Right lobe of liver (tissue), 4 donors: ENCODE measurements around the gene PDE9A.

Source experiments
- CTCF ChIP-seq, 4 donors: fragments of 200-600 bp in 3 of 4; fragments of 450-650 bp in 1 of 4; IDR thresholded peaks; one replicate each; pipeline versions ENCODE4 v1.5.1 to v1.8.0; 2016 to 2022; ENCODE audit warnings: antibody characterized with exemption in 4 of 4, mild to moderate bottlenecking in 2 of 4
- POLR2A ChIP-seq: fragments of 450-650 bp; IDR thresholded peaks from one replicate; pipeline ENCODE4 v1.6.1; 2017; ENCODE audit warnings: antibody characterized with exemption, mild to moderate bottlenecking
- donor health status: DM: no; HTN: no; CAD: no.
- donor health status: DM: no; HTN: no; CAD: no.
- donor health status: DM: no; HTN: yes; CAD: no.

DNA sequence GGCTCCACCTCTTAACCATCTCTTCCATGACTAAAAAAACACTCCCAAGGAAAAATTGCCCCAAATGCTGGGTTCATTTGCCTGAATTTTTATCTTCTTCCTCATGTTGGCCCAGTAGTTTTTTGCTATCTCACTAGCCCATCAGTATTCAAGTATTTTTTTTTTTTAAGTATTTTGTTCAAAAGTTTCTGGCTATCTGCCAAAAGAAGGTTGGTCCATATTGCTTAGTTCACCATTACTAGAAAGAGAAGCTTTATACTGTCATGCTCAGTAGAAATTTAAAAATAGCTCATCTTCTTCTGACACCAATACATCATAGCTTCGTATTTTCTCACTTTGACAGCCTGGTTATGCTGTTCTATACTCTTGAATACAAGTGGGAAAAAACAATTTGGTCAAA lies 41.0 kb upstream of the PDE9A start:
- TF ChIP-seq CTCF (IDR thresholded peaks at IDR 0.05) (no peak), POLR2A (no peak)
